ENCODE measurements around the gene USP50. TPM values are rescaled to one million over a fixed set of nuclear protein-coding genes. Genes with fewer than 3 reads are reported as not detected.
A peak's percentile ranks its signal among the peaks of the same experiment; 100 is the strongest.

The USP50 gene
- total RNA-seq (2021), result 0.39 TPM in 1 of 2 replicates, not detected in the other
- percentile 30 among the genes with signal in this experiment for Bru-seq, nascent RNA
- BruChase-seq, experiment 1, labeled RNA remaining after a 2-hour chase, result percentile 30 among the genes with signal in this experiment
- BruChase-seq, experiment 2, labeled RNA remaining after a 6-hour chase, result percentile 35 among the genes with signal in this experiment
- long read RNA-seq, result 0 reads

GRCh38 chr15:50546566-50546965 is at the start of gene USP50:
USP50 (minus strand) TSS chr15:50546666; CDS start chr15:50546525, 141 bp downstream.
- Histone ChIP-seq H3K9me3 (ENCODE audit: low read depth, low read length, poor library complexity, severe bottlenecking) (no peaks in the 10 kb centered on the region), H3K36me3 (ENCODE audit: insufficient read depth, low read length, poor library complexity, severe bottlenecking) (no peaks in the 10 kb centered on the region), H3K4me3 (ENCODE audit: low read depth, low read length, poor library complexity, severe bottlenecking) (no peak within 1 kb of the TSS), H3K4me1 (ENCODE audit: insufficient read depth, low read length, poor library complexity, severe bottlenecking) (peaks cover 6% of the 10 kb centered on the region), H3K27me3 (replicated peaks; ENCODE audit: insufficient read depth, low read depth, low read length, poor library complexity) (no peaks in the 10 kb centered on the region), H3K27ac (ENCODE audit: low read depth, low read length, poor library complexity, severe bottlenecking) (no peak within 1 kb of the TSS)
- TF ChIP-seq CTCF (conservative IDR thresholded peaks at IDR 0.05; ENCODE audit: low read depth, low read length) (no peak), EZH2 (IDR thresholded peaks at IDR 0.05; ENCODE audit: borderline replicate concordance, low read depth, low read length, poor library complexity, severe bottlenecking) (no peak)
- BruUV-seq (replicated peaks), result no TSS peak
- intact Hi-C loops (cut with micrococcal nuclease; ENCODE audit: unreplicated experiment), result no loop called here
- CTCF ChIA-PET, result no interaction called here
- POLR2A ChIA-PET (ENCODE audit: low non-redundant PET), result no interaction called here
- no peak for DNase-seq (ENCODE audit: low spot score)

GRCh38 chr15:50594311-50594710 is 47.8 kb upstream of the USP50 start:
- TF ChIP-seq EZH2 (IDR thresholded peaks at IDR 0.05; ENCODE audit: borderline replicate concordance, low read depth, low read length, poor library complexity, severe bottlenecking) (no peak), CTCF (conservative IDR thresholded peaks at IDR 0.05; ENCODE audit: low read depth, low read length) (no peak)
- no TSS peak for BruUV-seq (replicated peaks)
- H3K27me3 ChIP-seq (replicated peaks; ENCODE audit: insufficient read depth, low read depth, low read length, poor library complexity), result no peaks in the 10 kb centered on the region
- H3K4me1 ChIP-seq (ENCODE audit: insufficient read depth, low read length, poor library complexity, severe bottlenecking), result no peaks in the 10 kb centered on the region
- ChIA-PET CTCF (no interaction called here), POLR2A (ENCODE audit: low non-redundant PET) (no interaction called here)
- H3K9me3 ChIP-seq (ENCODE audit: low read depth, low read length, poor library complexity, severe bottlenecking), result no peaks in the 10 kb centered on the region
- intact Hi-C loops (cut with micrococcal nuclease; ENCODE audit: unreplicated experiment), result no loop called here
- no peak for DNase-seq (ENCODE audit: low spot score)
- no peak overlapping the region for H3K27ac ChIP-seq (ENCODE audit: low read depth, low read length, poor library complexity, severe bottlenecking)
- peaks cover 45% of the 10 kb centered on the region for H3K36me3 ChIP-seq (ENCODE audit: insufficient read depth, low read length, poor library complexity, severe bottlenecking)
- no peak overlapping the region for H3K4me3 ChIP-seq (ENCODE audit: low read depth, low read length, poor library complexity, severe bottlenecking)

- H3K9me3 ChIP-seq (ENCODE audit: low read depth, low read length, poor library complexity, severe bottlenecking), result no peaks in the 10 kb centered on the region
- H3K4me1 ChIP-seq (ENCODE audit: insufficient read depth, low read length, poor library complexity, severe bottlenecking), result no peaks in the 10 kb centered on the region
- no peak overlapping the region for H3K4me3 ChIP-seq (ENCODE audit: low read depth, low read length, poor library complexity, severe bottlenecking)
- no peak for DNase-seq (ENCODE audit: low spot score)
- no peak overlapping the region for H3K27ac ChIP-seq (ENCODE audit: low read depth, low read length, poor library complexity, severe bottlenecking)
- no peaks in the 10 kb centered on the region for H3K27me3 ChIP-seq (replicated peaks; ENCODE audit: insufficient read depth, low read depth, low read length, poor library complexity)
- intact Hi-C loops (cut with micrococcal nuclease; ENCODE audit: unreplicated experiment), result no loop called here
- peaks cover 47% of the 10 kb centered on the region for H3K36me3 ChIP-seq (ENCODE audit: insufficient read depth, low read length, poor library complexity, severe bottlenecking)
- ChIA-PET CTCF (no interaction called here), POLR2A (ENCODE audit: low non-redundant PET) (no interaction called here)
- TF ChIP-seq EZH2 (IDR thresholded peaks at IDR 0.05; ENCODE audit: borderline replicate concordance, low read depth, low read length, poor library complexity, severe bottlenecking) (no peak), CTCF (conservative IDR thresholded peaks at IDR 0.05; ENCODE audit: low read depth, low read length) (no peak)
- BruUV-seq (replicated peaks), result no TSS peak
Measured at GRCh38 chr15:50593761-50594160, 47.3 kb upstream of the USP50 start.
